Cardiac muscle cell (in vitro differentiated cells and primary cell): Measurements from ENCODE around the gene EID1. TPM values are rescaled to one million over a fixed set of nuclear protein-coding genes. Genes with fewer than 3 reads are reported as not detected.
"Not testable (repeated sequence)": the region's sequence is repeated elsewhere in the genome, so short reads cannot be mapped to it uniquely, and the experiment has no call there.

Source experiments
- DNase-seq, 2 donors: peaks; one replicate each; pipeline versions ENCODE4 v3.0.0 to v3.0.0-alpha.2; 2010 to 2017; ENCODE audit warnings: low read depth in 1 of 2, low spot score in 1 of 2
- H3K27ac ChIP-seq: fragments of 200-600 bp; sonication (generic); 2 replicates; pipeline ENCODE4 v1.5.1; 2016
- H3K27me3 ChIP-seq: fragments of 200-600 bp; sonication (generic); 2 replicates; pipeline ENCODE4 v1.6.0; 2016; ENCODE audit warnings: control low read depth
- H3K36me3 ChIP-seq: fragments of 200-600 bp; sonication (generic); 2 replicates; pipeline ENCODE4 v1.5.1; 2016; ENCODE audit warnings: control low read depth
- H3K4me1 ChIP-seq: fragments of 200-600 bp; sonication (generic); 2 replicates; pipeline ENCODE4 v1.8.1; 2017; ENCODE audit warnings: low read depth, mild to moderate bottlenecking, mixed run types
- H3K4me3 ChIP-seq: fragments of 200-600 bp; sonication (generic); 2 replicates; pipeline ENCODE4 v1.5.1; 2016; ENCODE audit warnings: mild to moderate bottlenecking
- H3K9me3 ChIP-seq: fragments of 200-600 bp; sonication (generic); 2 replicates; pipeline ENCODE4 v1.5.1; 2017; ENCODE audit warnings: low read depth, mild to moderate bottlenecking, control low read depth
- polyA plus RNA-seq: library from polyadenylated mRNA; unstranded; fragments of >200 nt; fragmentation: Nextera tagmentation; extraction: Ambion mirVana; gene quantifications from 2 replicates; pipeline ENCODE4 v1.2.1, GENCODE V29; 2016
- total RNA-seq: library from RNA; depleted of rRNA; stranded (reverse); fragments of >200 nt; gene quantifications from 2 replicates; pipeline ENCODE4 v1.2.3, GENCODE V29; 2016
- TF ChIP-seq, protein P1 (sequence below): IDR thresholded peaks from 2 replicates; pipeline ENCODE4 v1.5.1; 2012; ENCODE audit warnings: low read depth, mild to moderate bottlenecking, low read length

The EID1 gene
- total and polyA plus RNA-seq, 2 experiments from 2014 or later: 355 to 422 TPM

DNA sequence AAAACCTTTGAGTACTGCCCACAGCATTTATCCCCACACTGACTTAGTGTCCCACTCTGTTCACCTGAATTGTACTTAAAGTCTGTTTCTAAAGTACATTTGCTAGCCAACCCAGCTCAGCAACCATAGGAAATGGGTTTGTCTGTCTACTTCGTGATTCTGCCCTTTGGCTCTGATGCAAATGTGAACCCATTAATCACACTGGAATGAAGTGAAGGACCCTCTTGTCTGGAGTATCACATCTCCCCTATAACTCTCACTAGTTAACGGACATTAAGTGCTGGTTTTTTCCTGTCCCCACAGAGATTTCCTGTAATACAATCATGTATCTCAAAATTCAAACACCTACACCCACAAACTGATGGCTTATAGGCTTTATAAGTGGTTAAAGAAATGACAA, 20.5 kb downstream of the EID1 start:
- Histone ChIP-seq H3K27ac (no peak overlapping the region), H3K9me3 (no peaks in the 10 kb centered on the region), H3K36me3 (no peaks in the 10 kb centered on the region), H3K27me3 (no peaks in the 10 kb centered on the region), H3K4me1 (no peaks in the 10 kb centered on the region), H3K4me3 (no peak overlapping the region)
- no peak for DNase-seq
- TF ChIP-seq, protein P1, sequence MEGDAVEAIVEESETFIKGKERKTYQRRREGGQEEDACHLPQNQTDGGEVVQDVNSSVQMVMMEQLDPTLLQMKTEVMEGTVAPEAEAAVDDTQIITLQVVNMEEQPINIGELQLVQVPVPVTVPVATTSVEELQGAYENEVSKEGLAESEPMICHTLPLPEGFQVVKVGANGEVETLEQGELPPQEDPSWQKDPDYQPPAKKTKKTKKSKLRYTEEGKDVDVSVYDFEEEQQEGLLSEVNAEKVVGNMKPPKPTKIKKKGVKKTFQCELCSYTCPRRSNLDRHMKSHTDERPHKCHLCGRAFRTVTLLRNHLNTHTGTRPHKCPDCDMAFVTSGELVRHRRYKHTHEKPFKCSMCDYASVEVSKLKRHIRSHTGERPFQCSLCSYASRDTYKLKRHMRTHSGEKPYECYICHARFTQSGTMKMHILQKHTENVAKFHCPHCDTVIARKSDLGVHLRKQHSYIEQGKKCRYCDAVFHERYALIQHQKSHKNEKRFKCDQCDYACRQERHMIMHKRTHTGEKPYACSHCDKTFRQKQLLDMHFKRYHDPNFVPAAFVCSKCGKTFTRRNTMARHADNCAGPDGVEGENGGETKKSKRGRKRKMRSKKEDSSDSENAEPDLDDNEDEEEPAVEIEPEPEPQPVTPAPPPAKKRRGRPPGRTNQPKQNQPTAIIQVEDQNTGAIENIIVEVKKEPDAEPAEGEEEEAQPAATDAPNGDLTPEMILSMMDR: no peak

GRCh38 chr15:48899793-48900192, 21.9 kb downstream of the EID1 start:
- Histone ChIP-seq H3K27me3 (no peaks in the 10 kb centered on the region), H3K36me3 (no peaks in the 10 kb centered on the region), H3K9me3 (no peaks in the 10 kb centered on the region), H3K4me1 (no peaks in the 10 kb centered on the region), H3K27ac (no peak overlapping the region), H3K4me3 (no peak overlapping the region)
- DNase-seq: no peak
- TF ChIP-seq, protein P1: no peak

DNA sequence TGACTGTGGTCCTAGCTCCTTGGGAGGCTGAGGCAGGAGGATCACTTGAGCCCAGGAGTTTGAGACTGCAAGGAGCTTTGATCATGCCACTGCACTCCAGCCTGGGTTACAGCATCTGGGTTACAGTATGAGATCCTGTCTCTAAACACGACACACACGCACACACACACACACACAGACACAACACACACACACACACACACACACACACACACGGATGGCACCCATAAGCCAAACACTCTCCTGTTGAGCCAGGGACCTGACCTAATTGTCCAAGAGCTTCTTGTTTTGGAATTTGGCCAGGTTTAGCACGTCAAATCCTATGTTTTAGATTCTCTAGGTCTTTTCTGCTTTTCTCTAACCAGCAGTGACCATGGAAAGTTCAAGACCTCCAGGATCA, 26.8 kb downstream of the EID1 start:
- TF ChIP-seq, protein P1: no peak

DNA sequence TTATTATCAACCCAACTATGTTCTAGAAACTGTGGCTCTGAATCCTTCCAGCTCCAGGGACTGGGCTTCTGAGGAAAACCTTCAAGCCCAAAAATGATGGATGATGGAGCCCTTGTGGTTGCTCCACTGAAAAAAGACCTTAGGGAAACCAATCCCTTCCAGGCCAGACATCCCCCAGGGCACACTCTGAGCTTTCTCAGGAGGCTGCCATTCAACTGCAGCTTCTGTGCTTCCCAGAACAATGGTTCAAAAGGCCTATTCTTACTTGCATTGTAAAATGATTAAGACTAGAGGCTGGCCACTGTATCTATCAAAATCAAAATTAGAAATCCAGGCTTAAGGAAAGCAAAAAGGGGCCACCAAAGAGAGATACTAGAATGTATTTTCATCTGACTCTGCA, 27.3 kb downstream of the EID1 start:
- no peak for DNase-seq
- TF ChIP-seq, protein P1: no peak
- no peak overlapping the region for H3K27ac ChIP-seq

More for the DNA sequence above, 26.8 kb downstream of the EID1 start:
- Histone ChIP-seq H3K9me3 (no peaks in the 10 kb centered on the region), H3K4me1 (no peaks in the 10 kb centered on the region), H3K27ac (no peak overlapping the region), H3K36me3 (no peaks in the 10 kb centered on the region), H3K27me3 (no peaks in the 10 kb centered on the region), H3K4me3 (no peak overlapping the region)
- DNase-seq: no peak

GRCh38 chr15:48905847-48906246, 27.9 kb downstream of the EID1 start:
- Histone ChIP-seq H3K4me1 (no peaks in the 10 kb centered on the region), H3K9me3 (no peaks in the 10 kb centered on the region), H3K27ac (no peak overlapping the region), H3K36me3 (no peaks in the 10 kb centered on the region), H3K4me3 (no peak overlapping the region), H3K27me3 (no peaks in the 10 kb centered on the region)
- no peak for DNase-seq
- TF ChIP-seq, protein P1: no peak

More for the DNA sequence above, 27.3 kb downstream of the EID1 start:
- H3K36me3 ChIP-seq: no peaks in the 10 kb centered on the region
- no peaks in the 10 kb centered on the region for H3K27me3 ChIP-seq
- no peak overlapping the region for H3K4me3 ChIP-seq
- H3K9me3 ChIP-seq: no peaks in the 10 kb centered on the region
- no peaks in the 10 kb centered on the region for H3K4me1 ChIP-seq

GRCh38 chr15:48909313-48909712, 31.4 kb downstream of the EID1 start:
- H3K27ac ChIP-seq, DNase-seq, H3K36me3 ChIP-seq, H3K27me3 ChIP-seq, H3K4me1 ChIP-seq, H3K9me3 ChIP-seq, H3K4me3 ChIP-seq: not testable (repeated sequence)

DNA sequence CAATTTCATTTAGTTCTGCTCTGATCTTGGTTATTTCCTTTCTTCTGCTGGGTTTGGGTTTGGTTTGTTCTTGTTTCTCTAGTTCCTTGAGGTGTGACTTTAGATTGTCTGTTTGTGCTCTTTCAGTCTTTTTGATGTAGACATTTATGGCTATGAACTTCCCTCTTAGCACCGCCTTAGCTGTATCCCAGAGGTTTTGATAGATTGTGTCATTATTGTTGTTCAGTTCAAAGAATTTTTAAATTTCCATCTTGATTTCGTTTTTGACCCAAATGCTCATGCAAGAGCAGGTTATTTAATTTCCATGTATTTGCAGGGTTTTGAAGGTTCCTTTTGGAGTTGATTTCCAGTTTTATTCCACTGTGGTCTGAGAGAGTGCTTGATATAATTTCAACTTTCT, 32.6 kb downstream of the EID1 start:
- H3K27me3 ChIP-seq, H3K9me3 ChIP-seq, DNase-seq, H3K4me3 ChIP-seq, H3K27ac ChIP-seq, H3K4me1 ChIP-seq, H3K36me3 ChIP-seq: not testable (repeated sequence)
